GM21423 (cell line): ENCODE results near the gene FSTL3.
"Not testable (repeated sequence)": the region's sequence is repeated elsewhere in the genome, so short reads cannot be mapped to it uniquely, and the experiment has no call there.

ENCODE experiments used
- ATAC-seq: cut with Tn5 transposase; IDR thresholded peaks from one replicate; pipeline ENCODE4 v1.9.1; 2021; ENCODE audit warnings: mild to moderate bottlenecking, moderate library complexity; ENCODE audit not compliant: unreplicated experiment

FSTL3 gene

DNA sequence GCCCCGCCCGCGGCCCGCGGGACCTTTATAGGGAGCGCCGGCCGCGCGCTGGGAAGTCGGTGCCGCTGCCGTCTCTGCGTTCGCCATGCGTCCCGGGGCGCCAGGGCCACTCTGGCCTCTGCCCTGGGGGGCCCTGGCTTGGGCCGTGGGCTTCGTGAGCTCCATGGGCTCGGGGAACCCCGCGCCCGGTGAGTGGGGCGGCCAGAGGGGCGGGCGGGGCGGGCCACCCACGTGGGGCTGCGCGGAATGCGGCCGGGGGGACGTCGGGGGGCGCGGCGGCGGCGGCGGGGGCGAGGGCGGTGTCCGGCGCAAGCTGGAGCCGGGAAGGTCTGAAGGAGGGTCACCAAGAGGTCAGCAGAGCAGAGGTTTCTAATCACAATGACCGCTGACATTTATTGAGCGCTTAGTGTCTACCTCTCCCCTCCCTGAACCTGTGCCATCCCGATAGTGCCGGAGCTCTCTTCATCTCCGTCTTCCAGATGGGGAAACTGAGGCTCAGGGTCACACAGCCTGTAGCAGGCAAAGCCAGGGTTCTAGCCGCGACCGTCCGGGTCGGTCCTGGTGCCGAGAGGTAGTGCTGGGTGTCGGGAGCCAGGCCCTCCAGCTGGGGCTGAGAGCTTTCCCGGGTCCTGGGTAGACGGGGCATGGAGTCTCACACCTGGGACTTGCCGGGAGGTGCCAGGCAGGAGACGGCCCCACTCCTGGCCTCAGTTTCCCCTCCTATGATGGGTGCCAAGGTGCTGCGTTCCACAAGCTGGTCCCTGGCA lies at the start of gene FSTL3:
TSS of gene FSTL3 (plus strand) at position 54 of the 767 bp plus-strand sequence. CDS start at position 86, 32 bp downstream.
- no peak for ATAC-seq

DNA sequence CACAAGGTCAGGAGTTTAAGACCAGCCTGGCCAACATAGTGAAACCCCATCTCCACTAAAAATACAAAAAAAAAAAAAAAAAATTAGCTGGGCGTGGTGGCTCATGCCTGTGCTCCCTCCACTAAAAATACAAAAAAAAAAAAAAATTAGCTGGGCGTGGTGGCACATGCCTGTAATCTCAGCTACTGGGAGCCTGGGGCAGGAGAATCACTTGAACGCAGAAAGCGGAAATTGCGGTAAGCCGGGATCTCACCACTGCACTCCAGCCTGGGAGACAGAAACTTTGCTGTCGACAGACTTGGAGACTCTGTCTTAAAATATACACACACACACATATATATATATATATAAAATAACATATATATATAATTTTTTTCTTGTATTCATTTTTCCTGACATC lies 49.6 kb upstream of the FSTL3 start:
- ATAC-seq: not testable (repeated sequence)

DNA sequence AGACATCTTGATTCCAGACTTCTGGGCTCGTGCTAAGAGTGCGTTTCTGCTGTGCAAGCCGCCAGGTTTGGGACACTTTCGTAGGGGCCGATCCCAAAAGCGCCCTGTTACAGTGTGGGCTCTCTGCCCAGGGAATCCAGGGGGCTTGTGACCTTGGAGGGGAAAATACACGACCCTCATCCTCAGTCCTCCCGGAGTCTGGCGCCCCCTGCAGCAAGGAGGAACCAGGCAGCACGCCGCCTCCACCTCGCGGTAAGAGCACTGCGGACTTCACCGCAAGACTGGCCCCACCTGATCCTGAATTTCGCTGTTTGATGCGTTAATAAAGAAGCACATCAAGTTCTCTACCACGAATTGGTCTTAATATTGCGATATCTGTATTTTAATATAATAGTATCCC lies 48.0 kb upstream of the FSTL3 start:
- no peak for ATAC-seq

DNA sequence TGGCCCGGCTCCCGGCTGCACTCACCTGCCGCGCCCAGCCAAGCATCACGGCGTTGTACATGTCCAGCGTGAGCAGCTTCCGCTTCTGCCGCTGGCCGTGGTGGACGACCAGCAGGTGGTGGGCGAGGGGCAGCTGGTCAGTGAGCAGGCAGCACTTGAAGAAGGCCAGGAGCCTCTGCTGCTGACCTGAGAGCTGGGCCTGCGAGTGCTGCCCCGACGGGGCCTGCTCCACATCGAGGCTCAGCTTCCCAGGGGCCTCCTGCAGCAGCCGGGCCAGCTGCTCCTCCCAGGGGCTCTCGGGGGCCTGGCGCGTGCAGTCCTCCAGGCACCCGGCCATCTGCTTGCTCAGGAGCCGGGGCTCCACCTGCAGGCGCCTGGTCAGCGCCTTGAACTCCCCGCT lies 46.7 kb upstream of the FSTL3 start:
- ATAC-seq: not testable (repeated sequence)

DNA sequence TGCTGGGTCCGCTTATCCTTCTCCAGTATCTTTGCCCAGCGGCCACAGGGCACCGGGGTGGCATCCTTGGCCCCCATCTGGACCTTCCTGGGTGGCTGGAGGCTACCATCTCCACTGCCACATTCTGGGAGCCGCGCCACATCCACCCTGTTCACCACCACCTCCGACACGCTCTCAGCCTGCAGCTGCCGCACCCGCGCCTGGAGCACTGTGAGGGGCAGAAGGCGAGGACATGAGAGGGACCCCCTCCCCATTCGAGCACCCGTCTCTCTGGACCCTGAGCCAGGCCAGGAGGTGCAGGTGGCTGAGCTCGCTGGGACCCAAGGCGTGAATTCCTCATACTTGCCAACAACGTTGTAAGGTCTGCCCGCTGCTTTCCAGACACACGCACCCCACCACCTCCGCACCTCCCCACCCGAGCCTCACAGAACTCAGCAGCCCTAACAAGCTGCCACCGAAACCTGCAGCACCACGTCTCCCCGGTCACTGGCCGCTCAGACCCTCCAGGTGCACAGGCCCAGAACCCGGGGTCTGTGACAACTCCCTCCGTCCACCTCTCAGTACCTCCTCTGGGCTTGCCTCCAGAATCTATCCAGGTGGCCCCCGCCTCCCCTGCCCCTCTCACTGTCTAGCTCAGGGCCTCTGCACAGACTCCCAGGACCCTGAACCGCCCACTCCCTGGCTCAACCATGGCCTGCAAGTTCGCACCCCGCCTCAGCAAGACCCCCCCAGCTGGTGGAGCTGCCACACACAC lies 46.1 kb upstream of the FSTL3 start:
- no peak for ATAC-seq

DNA sequence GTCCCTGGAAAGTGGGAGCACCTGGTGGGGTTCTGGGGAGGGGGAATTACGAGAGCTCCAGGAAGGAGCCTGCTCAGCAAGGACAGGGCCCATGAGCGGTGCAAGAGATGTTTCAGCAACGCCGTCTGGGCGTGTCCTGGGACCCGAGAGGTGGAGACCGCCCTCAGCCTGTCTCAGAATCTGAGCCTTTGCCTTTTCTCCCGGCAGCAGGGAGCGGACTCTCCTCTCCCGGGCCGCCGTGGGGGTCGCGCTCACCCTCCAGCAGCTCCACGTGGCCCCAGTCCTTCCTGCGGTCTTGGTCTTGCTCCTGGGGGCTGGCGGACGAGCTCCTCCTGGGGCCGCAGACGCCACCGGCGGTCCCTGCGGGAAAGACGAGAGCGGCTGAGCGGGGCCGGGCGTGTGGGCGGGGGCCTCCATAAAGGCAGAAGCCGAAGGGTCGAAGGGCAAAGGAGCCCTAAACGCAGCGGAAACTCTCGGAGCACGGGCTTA lies 43.6 kb upstream of the FSTL3 start:
- peak; percentile 8 for ATAC-seq

DNA sequence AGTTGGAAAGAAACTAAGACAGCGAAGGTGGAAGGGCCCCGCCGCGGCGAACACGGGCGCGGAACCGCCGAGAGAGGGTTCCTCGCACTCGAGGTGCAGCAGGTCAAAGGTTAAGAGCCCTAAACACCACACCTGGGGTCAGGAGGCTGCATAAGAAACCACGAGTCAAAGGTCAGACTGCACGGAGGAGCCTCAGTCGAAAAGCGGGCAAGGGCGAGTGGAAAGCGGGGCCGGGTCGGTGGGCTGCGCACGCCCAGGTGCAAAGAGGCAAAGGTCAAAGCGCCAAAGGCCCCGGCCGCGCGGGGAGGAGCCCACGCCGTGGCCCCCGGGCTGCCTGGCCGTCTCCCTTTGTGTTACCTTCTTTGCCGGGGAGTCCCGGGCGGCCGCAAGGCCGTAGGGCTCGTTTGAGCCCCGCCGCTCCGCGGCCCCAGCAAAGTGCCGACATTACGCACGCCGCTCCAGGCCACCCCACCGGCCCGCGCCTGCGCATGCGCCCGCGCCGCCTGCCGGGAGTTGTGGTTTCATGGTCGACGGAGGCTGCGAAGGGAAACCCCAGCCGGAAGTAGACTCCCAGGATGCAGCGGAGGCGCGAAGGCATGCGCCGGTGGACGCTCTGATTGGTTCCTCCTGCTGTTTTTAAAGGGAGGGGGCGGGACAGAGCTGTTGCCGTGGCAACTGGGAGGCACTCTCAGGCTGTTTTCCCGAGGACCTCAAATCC lies 43.0 kb upstream of the FSTL3 start, which contains the start of gene POLRMT:
TSS of gene POLRMT (minus strand) at position 470 of the 718 bp plus-strand sequence. CDS start at position 445, 25 bp downstream.
- peak; percentile 84 for ATAC-seq

DNA sequence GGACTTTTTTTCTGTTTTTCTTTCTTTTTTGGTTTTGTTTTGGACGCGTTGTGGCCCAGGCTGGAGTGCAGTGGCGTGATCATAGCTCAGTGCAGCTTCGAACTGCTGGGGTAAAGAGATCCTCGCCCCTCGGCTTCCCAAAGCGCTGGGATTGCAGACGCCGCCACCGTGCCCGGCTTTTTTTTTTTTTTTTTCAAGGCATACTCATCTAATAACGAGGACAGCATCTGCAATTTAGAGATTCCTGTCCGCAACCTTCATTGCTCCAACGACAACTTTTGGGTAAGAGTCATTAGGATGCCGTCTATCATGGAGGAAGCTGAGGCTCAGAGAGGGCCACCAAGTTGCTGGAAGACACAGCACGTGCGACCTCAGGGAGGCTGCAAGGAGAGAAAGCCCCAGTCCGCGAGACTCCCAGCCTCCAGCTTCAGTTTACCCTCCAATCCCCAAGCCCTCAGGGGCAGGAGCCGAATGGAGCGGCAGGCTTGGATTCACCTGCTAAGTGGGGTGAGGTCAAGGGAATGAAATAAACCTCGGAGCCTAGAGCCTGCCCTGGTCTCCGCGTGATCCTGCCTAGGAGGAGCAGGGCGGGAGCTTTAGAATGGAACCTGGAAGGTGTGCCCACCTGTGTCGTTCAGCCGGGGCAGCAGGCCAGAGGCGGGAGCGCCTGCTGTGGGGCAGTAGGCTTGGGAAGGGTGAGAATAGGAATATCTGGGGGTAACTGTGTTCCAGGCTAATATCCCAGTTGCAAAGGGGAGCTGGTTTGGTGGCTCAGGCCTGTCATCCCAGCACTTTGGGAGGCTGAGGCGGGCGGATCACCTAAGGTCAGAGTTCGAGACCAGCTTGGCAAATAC lies 42.2 kb upstream of the FSTL3 start:
- no peak for ATAC-seq

DNA sequence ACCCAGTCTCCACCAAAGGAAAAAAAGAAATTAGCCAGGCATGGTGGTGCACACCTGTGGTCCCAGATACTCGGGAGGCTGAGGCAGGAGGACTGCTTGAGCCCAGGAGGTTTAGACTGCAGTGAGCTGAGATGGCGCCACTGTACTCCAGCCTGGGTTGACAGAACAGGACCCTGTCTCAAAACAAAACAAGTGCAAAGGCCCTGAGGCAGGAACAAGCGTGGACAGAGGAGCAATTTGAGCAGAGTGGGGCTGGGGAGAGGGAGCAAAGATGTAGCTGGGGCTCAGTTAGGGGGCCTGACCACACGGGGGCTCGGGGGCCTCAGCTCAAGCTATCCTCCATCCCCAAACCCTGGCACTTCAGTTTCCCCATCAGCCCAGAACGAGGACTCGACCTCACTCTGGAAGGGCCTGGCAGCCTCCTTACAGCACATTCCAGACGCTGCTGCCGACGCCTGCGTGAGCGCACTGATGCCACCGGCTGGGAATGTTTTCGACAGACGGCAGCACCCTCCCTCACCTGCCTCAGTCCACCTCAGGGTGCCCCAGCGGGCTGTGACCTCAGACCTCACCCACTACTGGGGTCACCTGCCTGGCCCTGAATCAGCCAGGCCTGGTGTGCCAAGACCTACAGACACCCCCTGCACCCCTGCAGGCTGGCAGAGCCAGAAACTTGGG lies 41.1 kb upstream of the FSTL3 start:
- ATAC-seq: no peak

DNA sequence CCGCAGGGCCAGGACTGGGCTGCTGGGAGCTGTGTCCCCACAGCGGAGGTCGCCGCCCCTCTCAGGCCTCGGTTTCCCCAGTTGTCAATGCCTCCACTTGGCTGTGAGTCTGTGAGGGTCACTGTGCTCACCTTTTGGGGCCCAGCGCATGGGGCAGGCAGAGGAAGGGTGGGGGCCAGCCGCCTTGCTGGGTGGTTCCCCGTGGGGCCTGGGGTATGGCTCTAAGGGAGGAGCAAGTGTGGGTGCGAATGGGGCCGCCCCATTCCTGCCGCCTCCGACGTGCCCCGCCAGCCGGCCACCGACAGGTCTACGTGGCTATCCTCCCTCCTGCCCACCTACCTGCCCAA lies 37.3 kb upstream of the FSTL3 start:
- no peak for ATAC-seq

DNA sequence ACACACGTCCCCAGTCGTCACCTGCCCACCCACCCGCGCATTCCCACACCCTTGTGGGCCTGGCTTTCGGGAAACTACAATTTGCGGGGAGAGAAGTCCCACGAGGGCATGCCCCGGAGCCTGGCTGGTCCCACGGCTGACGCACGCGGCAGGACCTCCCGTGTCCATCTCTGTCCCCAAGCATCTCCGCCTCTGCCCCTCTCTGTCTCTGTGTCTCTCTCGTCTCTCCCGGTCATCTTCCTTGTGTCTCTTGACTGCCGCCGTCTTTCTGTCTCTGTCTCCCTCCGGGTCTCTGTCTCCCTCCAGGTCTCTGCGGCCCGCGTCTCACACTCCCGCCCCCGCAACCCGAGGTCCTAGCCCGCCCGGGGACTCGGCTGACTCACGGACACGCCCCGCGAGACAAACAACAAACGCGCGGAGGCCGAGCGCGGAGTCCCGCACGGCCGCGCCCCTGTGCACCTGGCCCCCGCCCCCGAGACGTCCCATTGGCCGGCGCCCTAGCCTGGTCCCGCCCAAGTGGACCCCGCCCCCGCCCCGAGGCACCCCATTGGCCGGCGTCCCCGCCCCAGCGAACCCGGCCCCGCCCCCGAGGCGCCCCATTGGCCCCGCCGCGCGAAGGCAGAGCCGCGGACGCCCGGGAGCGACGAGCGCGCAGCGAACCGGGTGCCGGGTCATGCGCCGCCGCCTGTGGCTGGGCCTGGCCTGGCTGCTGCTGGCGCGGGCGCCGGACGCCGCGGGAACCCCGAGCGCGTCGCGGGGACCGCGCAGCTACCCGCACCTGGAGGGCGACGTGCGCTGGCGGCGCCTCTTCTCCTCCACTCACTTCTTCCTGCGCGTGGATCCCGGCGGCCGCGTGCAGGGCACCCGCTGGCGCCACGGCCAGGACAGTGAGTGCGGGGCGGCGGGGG lies 36.7 kb upstream of the FSTL3 start, which contains the start of gene FGF22:
TSS of gene FGF22 (plus strand) at position 627 of the 908 bp plus-strand sequence. CDS start at position 674, 47 bp downstream.
- ATAC-seq: peak; percentile 61

DNA sequence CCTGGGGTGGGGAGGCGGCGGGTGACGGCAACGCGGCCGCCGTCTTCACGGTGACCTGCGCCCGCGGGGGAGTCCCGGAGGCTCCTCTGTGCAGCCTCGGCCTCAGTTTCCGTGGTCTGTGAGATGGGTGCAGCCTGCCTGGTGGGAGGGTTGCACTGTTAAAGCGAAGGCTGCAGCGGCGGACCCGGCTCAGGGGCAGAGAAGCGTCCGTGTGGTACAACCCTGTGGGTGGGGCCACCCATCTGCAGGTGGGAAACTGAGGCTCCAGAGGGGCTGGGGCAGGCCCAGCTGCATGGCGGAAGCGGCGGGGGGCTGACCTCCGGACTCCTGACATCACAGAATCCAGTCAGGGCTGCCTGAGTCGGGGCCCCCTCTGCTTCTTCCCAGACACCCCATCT lies 36.0 kb upstream of the FSTL3 start:
- ATAC-seq: peak; percentile 5

DNA sequence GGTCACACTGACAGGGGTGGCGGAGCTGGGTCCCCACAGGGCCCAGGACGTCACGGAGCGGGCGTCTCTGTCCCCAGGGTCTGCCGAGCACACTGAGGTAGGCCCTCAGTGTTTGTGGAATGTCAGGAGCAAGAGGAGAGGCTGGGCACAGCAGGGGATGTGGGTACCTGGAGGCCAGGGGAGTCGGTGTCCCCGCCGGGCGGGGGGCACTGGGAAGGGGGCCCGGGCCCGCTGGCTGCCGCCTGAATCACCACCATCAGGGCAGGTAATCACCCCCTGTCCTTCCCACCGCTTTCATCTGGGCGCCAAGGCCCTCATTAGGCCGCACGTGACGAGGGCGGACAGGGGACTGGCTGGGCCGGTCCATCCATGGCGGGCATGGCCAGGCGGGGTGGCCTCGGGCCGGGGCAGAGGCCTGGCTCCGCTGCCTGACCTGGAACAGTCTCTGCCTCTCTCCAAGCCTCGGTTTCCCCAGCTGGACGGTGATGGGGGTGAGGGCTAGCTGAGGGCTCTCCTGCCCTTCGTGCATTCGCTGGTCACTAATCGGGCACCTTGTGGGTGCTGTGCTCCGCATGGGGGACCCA lies 35.5 kb upstream of the FSTL3 start:
- no peak for ATAC-seq

DNA sequence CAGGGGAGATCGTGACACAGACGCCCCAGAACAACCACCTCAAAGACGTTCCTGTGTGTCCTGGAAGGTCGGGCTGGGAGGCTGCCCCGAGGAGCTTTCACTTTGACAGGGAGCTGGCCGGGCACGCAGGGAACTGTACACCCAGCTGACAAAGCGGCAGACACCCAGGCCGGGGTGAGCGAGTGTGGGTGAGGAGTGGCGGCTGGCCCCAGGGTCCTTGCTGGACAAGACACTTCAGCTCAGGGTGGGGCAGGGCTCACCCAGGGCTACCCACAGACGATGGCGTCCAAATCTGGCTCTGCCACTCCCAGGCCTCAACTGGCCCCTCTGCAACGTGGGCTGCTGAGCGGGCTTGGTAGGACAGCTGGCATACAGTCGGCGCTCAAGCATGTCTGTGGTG lies 34.5 kb upstream of the FSTL3 start:
- ATAC-seq: no peak

DNA sequence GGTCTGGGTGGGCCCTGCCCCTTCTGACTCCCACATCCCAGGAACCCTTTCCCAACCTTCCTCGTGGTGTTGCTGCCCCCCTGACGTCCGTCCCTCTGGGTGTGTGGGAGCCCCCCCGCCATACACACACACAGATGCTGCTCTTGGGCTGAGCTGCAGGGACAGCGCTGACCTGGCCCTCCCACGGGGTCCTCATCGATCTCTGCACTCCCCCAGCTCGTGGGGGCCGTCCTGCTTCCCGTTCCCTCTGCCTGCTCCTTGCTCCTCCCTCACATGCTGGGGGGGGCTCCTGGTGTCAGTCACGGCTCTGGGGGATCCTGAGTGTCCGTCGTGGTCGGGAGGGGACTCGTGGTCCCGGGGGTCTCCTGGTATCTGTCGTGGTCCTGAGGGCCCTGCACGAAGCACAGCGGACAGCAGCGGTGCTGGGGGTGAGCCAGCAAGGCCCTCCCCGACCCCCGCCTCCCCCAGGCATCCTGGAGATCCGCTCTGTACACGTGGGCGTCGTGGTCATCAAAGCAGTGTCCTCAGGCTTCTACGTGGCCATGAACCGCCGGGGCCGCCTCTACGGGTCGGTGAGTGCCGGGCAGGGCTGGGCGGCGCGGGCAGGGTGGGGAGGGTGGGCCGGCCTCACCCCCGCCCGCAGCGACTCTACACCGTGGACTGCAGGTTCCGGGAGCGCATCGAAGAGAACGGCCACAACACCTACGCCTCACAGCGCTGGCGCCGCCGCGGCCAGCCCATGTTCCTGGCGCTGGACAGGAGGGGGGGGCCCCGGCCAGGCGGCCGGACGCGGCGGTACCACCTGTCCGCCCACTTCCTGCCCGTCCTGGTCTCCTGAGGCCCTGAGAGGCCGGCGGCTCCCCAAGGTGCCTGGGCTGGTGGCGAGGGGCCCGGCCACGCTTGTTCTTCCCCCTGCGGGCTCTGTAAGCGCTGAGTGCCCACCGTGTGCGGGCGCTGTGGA lies 33.1 kb upstream of the FSTL3 start:
- no peak for ATAC-seq

DNA sequence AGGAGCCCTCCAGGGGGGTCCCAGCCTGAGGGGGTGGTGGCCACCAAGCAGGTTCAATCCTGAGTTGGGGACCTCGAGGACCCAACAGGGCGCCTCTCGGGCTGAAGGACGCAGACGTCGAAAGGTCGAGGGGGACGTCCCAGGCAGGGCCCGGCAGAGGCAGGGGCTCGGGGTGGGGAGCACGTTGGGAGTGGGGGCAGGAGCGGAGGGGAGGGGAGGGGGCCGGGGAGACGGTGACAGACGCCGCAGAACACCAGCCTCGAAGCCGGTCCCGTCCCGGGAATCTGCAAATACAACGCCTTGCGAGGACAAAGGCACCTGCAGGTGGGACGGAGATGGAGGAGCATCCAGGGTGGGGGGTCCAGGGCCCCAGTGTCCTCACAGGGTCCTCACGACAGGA lies 32.5 kb upstream of the FSTL3 start:
- ATAC-seq: no peak

DNA sequence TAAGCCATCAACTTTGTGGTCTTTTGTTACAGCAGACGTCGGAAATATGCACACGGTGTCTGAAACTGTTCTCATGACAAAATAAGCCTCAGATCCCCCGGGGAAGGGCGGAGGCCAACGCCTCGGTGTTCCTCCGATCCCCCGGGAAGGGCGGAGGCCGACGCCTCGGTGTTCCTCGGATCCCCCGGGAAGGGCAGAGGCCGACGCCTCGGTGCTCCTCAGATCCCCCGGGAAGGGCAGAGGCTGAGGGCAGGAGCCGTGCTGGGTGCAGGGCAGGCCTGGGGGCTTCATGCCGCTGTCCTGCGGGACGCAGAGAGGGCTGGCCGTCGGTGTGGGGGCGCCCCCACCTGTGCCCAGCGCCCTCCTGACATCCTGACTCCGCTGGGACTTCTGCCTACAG lies 31.8 kb upstream of the FSTL3 start:
- ATAC-seq: no peak
